ENCODE data around the gene PPP1R12C. TPM values are rescaled to one million over a fixed set of nuclear protein-coding genes. Genes with fewer than 3 reads are reported as not detected.

PPP1R12C gene
- total RNA-seq: 110 and 118 TPM in 2 replicates
- long read RNA-seq: 0 reads

DNA sequence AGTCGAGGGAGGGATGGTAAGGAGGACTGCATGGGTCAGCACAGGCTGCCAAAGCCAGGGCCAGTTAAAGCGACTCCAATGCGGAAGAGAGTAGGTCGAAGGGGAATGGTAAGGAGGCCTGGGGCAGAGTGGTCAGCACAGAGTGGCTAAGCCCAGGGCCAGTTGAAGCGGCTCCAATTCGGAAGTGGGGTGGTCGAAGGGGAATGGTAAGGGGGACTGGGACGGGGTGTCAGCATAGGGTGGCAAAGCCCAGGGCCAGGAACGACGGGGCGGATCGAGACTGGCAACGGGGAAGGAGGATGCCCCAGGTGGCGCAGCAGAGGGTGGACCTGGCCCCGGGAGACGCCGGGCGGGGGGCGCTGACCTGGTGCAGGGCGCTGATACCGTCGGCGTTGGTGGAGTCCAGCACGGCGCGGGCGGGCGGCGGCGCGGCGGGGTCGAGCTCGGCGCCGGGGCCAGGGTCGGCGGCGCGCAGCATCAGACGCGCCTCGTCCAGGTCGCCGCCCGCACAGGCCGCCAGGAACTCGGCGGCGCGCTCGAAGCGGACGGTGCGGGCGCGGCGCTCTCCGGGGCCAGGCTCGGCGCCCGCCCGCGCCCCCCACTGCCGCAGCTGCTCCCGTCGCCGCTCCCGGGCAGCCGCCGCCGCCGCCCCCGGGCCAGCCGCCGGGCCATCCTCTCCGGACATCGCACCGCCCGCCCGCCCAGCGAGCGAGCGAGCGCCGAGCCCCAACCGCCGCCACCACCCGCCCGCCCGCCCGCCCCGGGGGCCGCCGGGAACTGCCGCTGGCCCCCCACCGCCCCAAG is at the start of gene PPP1R12C:
Gene PPP1R12C (minus strand): TSS at position 779 of the 804 bp plus-strand sequence. CDS start 94 bp downstream, at position 685.
- TF ChIP-seq, protein P1, sequence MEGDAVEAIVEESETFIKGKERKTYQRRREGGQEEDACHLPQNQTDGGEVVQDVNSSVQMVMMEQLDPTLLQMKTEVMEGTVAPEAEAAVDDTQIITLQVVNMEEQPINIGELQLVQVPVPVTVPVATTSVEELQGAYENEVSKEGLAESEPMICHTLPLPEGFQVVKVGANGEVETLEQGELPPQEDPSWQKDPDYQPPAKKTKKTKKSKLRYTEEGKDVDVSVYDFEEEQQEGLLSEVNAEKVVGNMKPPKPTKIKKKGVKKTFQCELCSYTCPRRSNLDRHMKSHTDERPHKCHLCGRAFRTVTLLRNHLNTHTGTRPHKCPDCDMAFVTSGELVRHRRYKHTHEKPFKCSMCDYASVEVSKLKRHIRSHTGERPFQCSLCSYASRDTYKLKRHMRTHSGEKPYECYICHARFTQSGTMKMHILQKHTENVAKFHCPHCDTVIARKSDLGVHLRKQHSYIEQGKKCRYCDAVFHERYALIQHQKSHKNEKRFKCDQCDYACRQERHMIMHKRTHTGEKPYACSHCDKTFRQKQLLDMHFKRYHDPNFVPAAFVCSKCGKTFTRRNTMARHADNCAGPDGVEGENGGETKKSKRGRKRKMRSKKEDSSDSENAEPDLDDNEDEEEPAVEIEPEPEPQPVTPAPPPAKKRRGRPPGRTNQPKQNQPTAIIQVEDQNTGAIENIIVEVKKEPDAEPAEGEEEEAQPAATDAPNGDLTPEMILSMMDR (IDR thresholded peaks at IDR 0.05; ENCODE audit: unreplicated experiment): no peak
- H3K4me3 Mint-ChIP-seq (ENCODE audit: low read depth): peak within 1 kb of the TSS; percentile 97
- peaks cover 3% of the 10 kb centered on the region for H3K27me3 Mint-ChIP-seq
- peaks cover 26% of the 10 kb centered on the region for H3K4me1 Mint-ChIP-seq (ENCODE audit: low read depth)
- H3K36me3 Mint-ChIP-seq (ENCODE audit: insufficient read depth): no peaks in the 10 kb centered on the region
- H3K9me3 Mint-ChIP-seq (ENCODE audit: low read depth): no peaks in the 10 kb centered on the region
- DNase-seq (ENCODE audit: low spot score, unreplicated experiment): no peak
- H3K27ac Mint-ChIP-seq: peak within 1 kb of the TSS; percentile 98

DNA sequence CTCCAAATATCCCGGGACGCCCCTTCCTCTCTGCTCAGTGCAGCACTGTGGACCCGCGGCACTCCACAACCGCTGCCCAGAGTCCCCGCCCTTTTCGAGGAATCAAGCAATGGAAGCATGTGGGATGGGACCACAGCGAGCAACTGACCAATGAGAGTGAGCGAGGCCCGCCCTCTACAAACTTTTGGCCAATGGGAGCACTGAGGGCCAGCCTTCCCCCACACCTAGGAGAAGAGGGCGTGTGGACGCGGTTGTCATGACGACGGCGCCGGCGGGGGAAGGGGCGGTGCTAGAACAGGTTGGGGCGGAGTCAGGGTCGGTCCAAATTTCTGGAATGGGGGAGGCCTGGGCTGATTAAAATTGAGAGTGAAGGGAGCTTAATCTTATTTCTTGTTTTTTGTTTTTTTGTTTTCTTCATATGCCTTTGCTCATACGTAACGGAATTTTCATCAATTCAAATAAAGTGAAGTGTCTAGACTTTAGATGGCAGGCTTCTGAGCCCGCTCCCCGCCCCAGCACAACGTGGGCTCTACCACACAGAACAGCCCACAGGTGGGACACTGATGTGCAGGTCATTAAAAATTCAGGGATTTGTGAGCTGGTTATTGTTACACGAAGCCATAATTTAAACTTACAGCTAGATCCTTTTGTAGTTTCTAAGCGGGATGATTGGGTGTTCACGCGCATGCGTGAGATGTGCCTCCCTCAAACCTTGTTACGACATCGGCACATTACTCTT is 49.3 kb upstream of the PPP1R12C start, which contains the start of gene DNAAF3:
Gene DNAAF3 (minus strand): TSS at position 84 of the 739 bp plus-strand sequence. CDS start 200 bp downstream, outside the sequence.
- Mint-ChIP-seq H3K9me3 (ENCODE audit: low read depth) (no peaks in the 10 kb centered on the region), H3K4me3 (ENCODE audit: low read depth) (peak within 1 kb of the TSS; percentile 96), H3K27me3 (peaks cover 35% of the 10 kb centered on the region), H3K4me1 (ENCODE audit: low read depth) (peaks cover 3% of the 10 kb centered on the region), H3K27ac (peak within 1 kb of the TSS; percentile 99), H3K36me3 (ENCODE audit: insufficient read depth) (no peaks in the 10 kb centered on the region)
- TF ChIP-seq, protein P1 (IDR thresholded peaks at IDR 0.05; ENCODE audit: unreplicated experiment): no peak
- DNase-seq (ENCODE audit: low spot score, unreplicated experiment): peak; percentile 94

DNA sequence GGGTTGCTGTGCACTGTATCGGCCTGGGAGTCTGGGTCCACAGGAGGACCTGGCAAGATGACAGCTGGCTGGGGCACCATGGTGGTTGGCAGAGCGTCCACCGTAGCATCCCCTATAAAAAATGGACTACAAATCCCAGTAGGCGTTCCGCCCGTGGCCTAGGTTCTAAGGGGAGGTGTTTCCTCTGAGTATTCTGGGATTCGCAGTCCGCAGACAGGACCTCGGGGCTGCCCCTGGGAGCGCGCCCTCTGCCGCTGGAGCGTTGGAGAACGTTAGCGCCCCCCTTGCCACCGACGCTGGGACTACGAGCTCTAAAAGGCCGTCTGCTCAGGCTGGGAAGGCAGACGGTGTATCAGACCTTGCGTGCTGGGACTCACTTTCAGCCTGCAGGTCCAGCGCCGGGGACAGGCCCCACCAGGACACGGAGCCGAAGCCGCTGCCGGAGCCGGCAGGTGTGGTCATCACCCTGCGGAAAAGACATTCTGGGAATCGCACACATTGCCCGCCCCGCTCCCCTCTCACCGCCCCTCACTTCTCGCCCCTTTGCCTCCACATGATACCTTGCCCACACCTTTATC is 48.6 kb upstream of the PPP1R12C start:
- Mint-ChIP-seq H3K27ac (peak overlapping the region; percentile 99), H3K9me3 (ENCODE audit: low read depth) (no peaks in the 10 kb centered on the region), H3K27me3 (peaks cover 28% of the 10 kb centered on the region), H3K4me1 (ENCODE audit: low read depth) (peaks cover 3% of the 10 kb centered on the region), H3K36me3 (ENCODE audit: insufficient read depth) (no peaks in the 10 kb centered on the region), H3K4me3 (ENCODE audit: low read depth) (peak overlapping the region; percentile 96)
- TF ChIP-seq, protein P1 (IDR thresholded peaks at IDR 0.05; ENCODE audit: unreplicated experiment): peak; percentile 76
- peak; percentile 73 for DNase-seq (ENCODE audit: low spot score, unreplicated experiment)

DNA sequence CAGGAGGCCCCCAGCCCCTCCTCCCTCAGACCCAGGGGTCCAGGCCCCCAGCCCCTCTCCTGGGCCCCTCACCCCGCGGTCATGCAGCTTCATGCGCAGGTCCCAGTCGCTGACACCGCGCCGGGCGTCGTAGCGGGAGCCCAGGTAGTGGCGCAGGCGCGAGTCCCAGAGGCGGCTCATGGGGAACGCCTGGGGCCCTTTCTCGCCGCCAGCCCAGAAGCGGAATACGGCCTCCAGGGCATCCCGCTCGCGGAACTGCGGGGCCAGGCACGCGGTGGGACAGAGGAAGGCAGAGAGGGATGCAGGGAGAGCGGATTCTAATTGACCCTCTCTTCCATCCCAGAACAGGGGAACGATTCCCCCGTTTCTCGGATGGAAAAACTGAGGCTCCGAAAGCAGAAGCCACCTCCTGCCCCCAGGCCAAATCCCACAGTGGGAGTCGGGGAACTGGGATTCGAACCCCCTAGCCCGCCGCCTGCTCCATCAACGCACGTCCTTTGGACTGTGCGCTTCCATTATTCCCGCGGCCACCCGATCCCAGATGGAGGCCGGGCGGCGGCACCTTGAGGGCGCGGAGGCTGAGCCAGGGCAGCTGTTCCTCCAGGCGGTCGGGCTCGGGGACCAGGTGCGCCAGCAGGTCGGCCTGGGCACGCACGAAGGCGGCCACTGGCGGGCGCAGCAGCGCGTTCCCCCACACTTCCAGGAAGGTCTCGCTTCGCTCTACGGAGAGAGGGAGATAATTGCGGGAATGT is 44.3 kb upstream of the PPP1R12C start:
- Mint-ChIP-seq H3K36me3 (ENCODE audit: insufficient read depth) (no peaks in the 10 kb centered on the region), H3K9me3 (ENCODE audit: low read depth) (no peaks in the 10 kb centered on the region), H3K27ac (no peak overlapping the region), H3K4me3 (ENCODE audit: low read depth) (no peak overlapping the region), H3K4me1 (ENCODE audit: low read depth) (peaks cover 2% of the 10 kb centered on the region), H3K27me3 (peaks cover 32% of the 10 kb centered on the region)
- no peak for DNase-seq (ENCODE audit: low spot score, unreplicated experiment)
- TF ChIP-seq, protein P1 (IDR thresholded peaks at IDR 0.05; ENCODE audit: unreplicated experiment): no peak

Data from progenitor cell of endocrine pancreas (in vitro differentiated cells).